Amniotic stem cell (primary cell): Measurements from ENCODE around the gene HID1.
"Not testable (repeated sequence)": the region's sequence is repeated elsewhere in the genome, so short reads cannot be mapped to it uniquely, and the experiment has no call there.

Source experiments
- DNase-seq: peaks from one replicate; lab custom pipeline; 2025; lab: John Stamatoyannopoulos, UW

The HID1 gene

GRCh38 chr17:75001915-75002843, 29.6 kb upstream of the HID1 start:
- no peak for DNase-seq

- no peak for DNase-seq
These were observed 27.0 kb upstream of the HID1 start for GRCh38 chr17:74999523-74999922.

- DNase-seq = no peak
These were observed 26.2 kb upstream of the HID1 start for GRCh38 chr17:74998783-74999182.

- DNase-seq = no peak
These were observed 23.3 kb upstream of the HID1 start for GRCh38 chr17:74995847-74996246.

GRCh38 chr17:74994440-74994839, 21.9 kb upstream of the HID1 start:
- no peak for DNase-seq

GRCh38 chr17:74992223-74992622, 19.7 kb upstream of the HID1 start:
- DNase-seq = no peak

GRCh38 chr17:74990581-74991105, 18.1 kb upstream of the HID1 start:
- no peak for DNase-seq

- peak; percentile 63 for DNase-seq
These were observed 15.6 kb upstream of the HID1 start for GRCh38 chr17:74987909-74988711.

- DNase-seq = peak; percentile 79
These were observed 14.9 kb upstream of the HID1 start, which contains the start of gene CDR2L for GRCh38 chr17:74987418-74987908. Gene CDR2L (plus strand): TSS chr17:74987632. CDS start chr17:74988044, 412 bp downstream.

GRCh38 chr17:74986206-74986576, 13.6 kb upstream of the HID1 start:
- no peak for DNase-seq

- DNase-seq = not testable (repeated sequence)
These were observed 10.2 kb upstream of the HID1 start for GRCh38 chr17:74982663-74983313.

GRCh38 chr17:74981979-74982662, 9.6 kb upstream of the HID1 start:
- no peak for DNase-seq

- DNase-seq = no peak
These were observed 8.9 kb upstream of the HID1 start for GRCh38 chr17:74981318-74981978.

- DNase-seq = no peak
These were observed 7.0 kb upstream of the HID1 start for GRCh38 chr17:74979408-74980146.

GRCh38 chr17:74978240-74978639, 5.7 kb upstream of the HID1 start:
- DNase-seq = no peak

- DNase-seq = no peak
These were observed 5.2 kb upstream of the HID1 start for GRCh38 chr17:74977802-74978201.

- no peak for DNase-seq
These were observed 3.4 kb upstream of the HID1 start for GRCh38 chr17:74975943-74976342.

GRCh38 chr17:74972973-74973328, 392 bp upstream of the HID1 start:
- DNase-seq = no peak

- DNase-seq = no peak
These were observed 785 bp downstream of the HID1 start for GRCh38 chr17:74971842-74972106.

- DNase-seq = no peak
These were observed 1.3 kb downstream of the HID1 start for GRCh38 chr17:74971069-74971841.
